NCI-H128 (cell line): ENCODE data around the gene RCAN2.
A peak's percentile ranks its signal among the peaks of the same experiment; 100 is the strongest.

Experiments used
- DNase-seq: peaks from one replicate; lab custom pipeline; 2025; ENCODE audit not compliant: unreplicated experiment; lab: John Stamatoyannopoulos, UW

Gene RCAN2

GRCh38 chr6:46491628-46492547 is 639 bp upstream of the RCAN2 start:
- peak; percentile 12 for DNase-seq

GRCh38 chr6:46490425-46491200 is 636 bp downstream of the RCAN2 start:
- DNase-seq: no peak

GRCh38 chr6:46486181-46486580 is 5.1 kb downstream of the RCAN2 start:
- no peak for DNase-seq

GRCh38 chr6:46484081-46484820 is 7.0 kb downstream of the RCAN2 start:
- no peak for DNase-seq

- no peak for DNase-seq
Observed at GRCh38 chr6:46476301-46476700, 14.9 kb downstream of the RCAN2 start.

GRCh38 chr6:46473881-46474280 is 17.4 kb downstream of the RCAN2 start:
- DNase-seq: no peak

GRCh38 chr6:46472243-46472642 is 19.0 kb downstream of the RCAN2 start:
- DNase-seq: no peak

GRCh38 chr6:46469021-46469420 is 22.2 kb downstream of the RCAN2 start:
- DNase-seq: no peak

GRCh38 chr6:46468403-46469010 is 22.7 kb downstream of the RCAN2 start:
- DNase-seq: no peak

- no peak for DNase-seq
Observed at GRCh38 chr6:46466570-46466969, 24.7 kb downstream of the RCAN2 start.

- DNase-seq: no peak
Observed at GRCh38 chr6:46465294-46466165, 25.7 kb downstream of the RCAN2 start.

GRCh38 chr6:46456297-46456696 is 35.0 kb downstream of the RCAN2 start:
- no peak for DNase-seq

- DNase-seq: no peak
Observed at GRCh38 chr6:46454691-46455090, 36.6 kb downstream of the RCAN2 start.

- no peak for DNase-seq
Observed at GRCh38 chr6:46453741-46454316, 37.4 kb downstream of the RCAN2 start.

GRCh38 chr6:46453216-46453615 is 38.0 kb downstream of the RCAN2 start:
- no peak for DNase-seq

GRCh38 chr6:46452312-46452917 is 38.8 kb downstream of the RCAN2 start:
- DNase-seq: no peak

GRCh38 chr6:46451343-46451742 is 39.9 kb downstream of the RCAN2 start:
- DNase-seq: no peak

- no peak for DNase-seq
Observed at GRCh38 chr6:46444772-46445454, 46.3 kb downstream of the RCAN2 start.

GRCh38 chr6:46443623-46444022 is 47.6 kb downstream of the RCAN2 start:
- no peak for DNase-seq
